Measurements from ENCODE around the gene SET.

Gene SET

GRCh38 chr9:128721487-128722010 lies 32.5 kb downstream of the SET start:
- POLR2A ChIA-PET = interaction anchor here (0.6 to 1.5 kb wide), 2 partner anchors 18 to 33 kb away, joined by 3 read pairs; partner anchors contain the start of gene SET

GRCh38 chr9:128722380-128723351 lies 33.6 kb downstream of the SET start:
- no peak for DNase-seq (ENCODE audit: extremely low spot score)
- ChIA-PET CTCF (no interaction called here), POLR2A (interaction anchor here (0.6 to 1.5 kb wide), 2 partner anchors 19 to 34 kb away, joined by 3 read pairs; partner anchors contain the start of gene SET)
- no peak for TF ChIP-seq BHLHE40 (IDR thresholded peaks at IDR 0.05; ENCODE audit: borderline replicate concordance)
- TF ChIP-seq LEF1 (IDR thresholded peaks at IDR 0.05; ENCODE audit: borderline replicate concordance) = no peak
- no peak for TF ChIP-seq TARDBP (IDR thresholded peaks at IDR 0.05)
- no peak for TF ChIP-seq SP1 (IDR thresholded peaks at IDR 0.05)
- no peak for TF ChIP-seq ZNF384 (IDR thresholded peaks at IDR 0.05)
- TF ChIP-seq NFRKB (IDR thresholded peaks at IDR 0.05) = no peak
- no peak for TF ChIP-seq CTBP1 (IDR thresholded peaks at IDR 0.05; ENCODE audit: borderline replicate concordance)
- TF ChIP-seq PKNOX1 (IDR thresholded peaks at IDR 0.05) = no peak

More at GRCh38 chr9:128721487-128722010, 32.5 kb downstream of the SET start:
- CTCF ChIA-PET = no interaction called here
- no peak for DNase-seq (ENCODE audit: extremely low spot score)
- no peak for TF ChIP-seq SUZ12 (IDR thresholded peaks at IDR 0.05)
- TF ChIP-seq CTBP1 (IDR thresholded peaks at IDR 0.05; ENCODE audit: borderline replicate concordance) = no peak
- TF ChIP-seq LEF1 (IDR thresholded peaks at IDR 0.05; ENCODE audit: borderline replicate concordance) = no peak
- TF ChIP-seq ZNF384 (IDR thresholded peaks at IDR 0.05) = no peak
- TF ChIP-seq NFRKB (IDR thresholded peaks at IDR 0.05) = no peak
- no peak for TF ChIP-seq ELF4 (IDR thresholded peaks at IDR 0.05)
- no peak for TF ChIP-seq HDGF (IDR thresholded peaks at IDR 0.05; ENCODE audit: borderline replicate concordance)
- no peak for TF ChIP-seq BHLHE40 (IDR thresholded peaks at IDR 0.05; ENCODE audit: borderline replicate concordance)
- no peak for TF ChIP-seq FOXA1 (IDR thresholded peaks at IDR 0.05)
- TF ChIP-seq SP1 (IDR thresholded peaks at IDR 0.05) = no peak
- no peak for TF ChIP-seq L3MBTL2 (conservative IDR thresholded peaks at IDR 0.05)
- TF ChIP-seq PKNOX1 (IDR thresholded peaks at IDR 0.05) = no peak

- ChIA-PET POLR2A (interaction anchor here (0.7 to 1.4 kb wide), 5 partner anchors 10 to 186 kb away, joined by 3 to 5 read pairs (median 3); partner anchors contain the start of gene SET), CTCF (interaction anchor here (1.1 kb wide), 2 partner anchors 19 to 21 kb away, joined by 3 to 5 read pairs; partner anchors contain the start of gene PKN3)
Observed at GRCh38 chr9:128723352-128723865, 34.4 kb downstream of the SET start.

GRCh38 chr9:128723866-128724743 lies 35.1 kb downstream of the SET start, which contains the start of gene ZDHHC12:
ZDHHC12 (minus strand) TSS chr9:128724127; CDS start chr9:128724093, 34 bp downstream.
- CTCF ChIA-PET = interaction anchor here (1.0 to 1.1 kb wide), 3 partner anchors 9 to 22 kb away, joined by 3 to 5 read pairs (median 3); partner anchors contain the start of gene PKN3
- POLR2A ChIA-PET = interaction anchor here (0.7 to 1.6 kb wide), 9 partner anchors 9 to 186 kb away, joined by 3 to 8 read pairs (median 3); partner anchors contain the start of genes ENDOG, PKN3 and SET
- TF ChIP-seq HDGF (IDR thresholded peaks at IDR 0.05; ENCODE audit: borderline replicate concordance) = peak; percentile 86; the same call in 1 of the 2 replicates
- TF ChIP-seq L3MBTL2 (conservative IDR thresholded peaks at IDR 0.05) = 0 out of 2 replicates have a peak, but pooled peaks have one; percentile 15
- TF ChIP-seq TARDBP (IDR thresholded peaks at IDR 0.05) = no peak
- TF ChIP-seq ELF4 (IDR thresholded peaks at IDR 0.05) = peak; percentile 61; the same call in 1 of the 2 replicates
- no peak for TF ChIP-seq SP1 (IDR thresholded peaks at IDR 0.05)
- TF ChIP-seq CTBP1 (IDR thresholded peaks at IDR 0.05; ENCODE audit: borderline replicate concordance) = no peak
- no peak for TF ChIP-seq ZNF384 (IDR thresholded peaks at IDR 0.05)
- peak; percentile 98 for DNase-seq (ENCODE audit: extremely low spot score)

More at GRCh38 chr9:128723352-128723865, 34.4 kb downstream of the SET start:
- no peak for DNase-seq (ENCODE audit: extremely low spot score)
- no peak for TF ChIP-seq ZNF384 (IDR thresholded peaks at IDR 0.05)
- no peak for TF ChIP-seq L3MBTL2 (conservative IDR thresholded peaks at IDR 0.05)
- TF ChIP-seq ARNT (IDR thresholded peaks at IDR 0.05) = no peak
- no peak for TF ChIP-seq ELF4 (IDR thresholded peaks at IDR 0.05)
- no peak for TF ChIP-seq NFRKB (IDR thresholded peaks at IDR 0.05)
- no peak for TF ChIP-seq LEF1 (IDR thresholded peaks at IDR 0.05; ENCODE audit: borderline replicate concordance)
- TF ChIP-seq PKNOX1 (IDR thresholded peaks at IDR 0.05) = no peak
- TF ChIP-seq BHLHE40 (IDR thresholded peaks at IDR 0.05; ENCODE audit: borderline replicate concordance) = no peak
- TF ChIP-seq HDGF (IDR thresholded peaks at IDR 0.05; ENCODE audit: borderline replicate concordance) = no peak

- POLR2A ChIA-PET = interaction anchor here (0.9 to 1.6 kb wide), 6 partner anchors 15 to 174 kb away, joined by 3 to 8 read pairs (median 4); partner anchors contain the start of genes ENDOG, PKN3 and SET
- TF ChIP-seq PKNOX1 (IDR thresholded peaks at IDR 0.05) = no peak
- TF ChIP-seq SP1 (IDR thresholded peaks at IDR 0.05) = no peak
- TF ChIP-seq SUZ12 (IDR thresholded peaks at IDR 0.05) = no peak
- no peak for TF ChIP-seq NFRKB (IDR thresholded peaks at IDR 0.05)
- no peak for TF ChIP-seq FOXM1 (IDR thresholded peaks at IDR 0.05; ENCODE audit: borderline replicate concordance)
- DNase-seq (ENCODE audit: extremely low spot score) = peak; percentile 51
- CTCF ChIA-PET = interaction anchor here (1.0 to 1.1 kb wide), 2 partner anchors 9 to 23 kb away, joined by 3 to 5 read pairs; partner anchors contain the start of gene PKN3
Observed at GRCh38 chr9:128724744-128725211, 35.8 kb downstream of the SET start.

Measured in HEK293T (cell line).